HG03442 (cell line): ENCODE measurements around the gene NKX6-2.
"Not testable (repeated sequence)": the region's sequence is repeated elsewhere in the genome, so short reads cannot be mapped to it uniquely, and the experiment has no call there.

Experiments
- ATAC-seq: cut with Tn5 transposase; IDR thresholded peaks from one replicate; pipeline ENCODE4 v1.9.1; 2021; ENCODE audit warnings: mild to moderate bottlenecking, moderate library complexity; ENCODE audit not compliant: unreplicated experiment

NKX6-2 gene

DNA sequence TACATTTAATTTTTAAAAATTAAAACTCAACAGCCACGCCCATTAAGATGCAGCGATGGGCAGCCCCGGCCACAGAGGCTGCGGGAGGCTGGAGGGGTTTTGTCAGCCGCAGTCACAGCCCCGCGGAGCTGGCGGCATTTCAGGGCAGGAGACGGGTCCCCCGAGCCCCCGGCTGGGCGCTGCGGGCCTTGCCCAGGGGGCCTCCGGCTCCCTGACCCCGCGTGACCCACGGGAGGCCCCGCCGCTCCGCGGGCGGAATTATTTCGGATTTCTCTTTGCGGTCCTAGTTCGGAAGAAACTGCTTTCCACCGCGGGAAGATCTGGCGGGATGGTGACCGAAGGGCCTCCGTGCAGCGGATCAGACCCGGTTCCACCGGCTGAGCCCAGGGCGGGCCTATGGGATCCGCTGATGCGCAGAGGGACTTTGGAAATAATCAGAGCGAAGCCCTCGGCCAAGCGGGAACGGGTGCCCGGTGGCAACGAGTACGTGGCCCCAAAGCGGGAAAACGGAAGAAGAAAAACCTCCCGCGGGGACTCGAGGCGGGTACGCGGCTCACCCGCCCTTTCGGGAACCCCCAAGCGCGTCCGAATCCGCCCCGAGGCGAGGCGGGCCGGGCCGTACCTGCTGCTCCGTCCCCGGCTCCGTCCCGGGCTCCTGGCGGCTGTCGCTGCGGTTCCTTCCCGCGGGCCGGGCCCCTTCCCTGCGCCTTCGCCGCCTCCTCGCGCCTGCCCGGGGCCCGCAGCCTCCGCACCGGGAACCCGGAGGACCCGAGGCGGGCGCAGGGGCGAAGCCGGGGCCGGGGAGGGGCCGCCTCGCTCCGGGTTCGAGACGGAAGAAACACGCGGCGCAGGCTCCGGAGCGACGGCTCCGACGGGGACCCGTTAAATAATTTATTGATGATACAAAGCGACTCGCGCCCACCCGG lies 1.7 kb downstream of the NKX6-2 start:
- no peak for ATAC-seq

DNA sequence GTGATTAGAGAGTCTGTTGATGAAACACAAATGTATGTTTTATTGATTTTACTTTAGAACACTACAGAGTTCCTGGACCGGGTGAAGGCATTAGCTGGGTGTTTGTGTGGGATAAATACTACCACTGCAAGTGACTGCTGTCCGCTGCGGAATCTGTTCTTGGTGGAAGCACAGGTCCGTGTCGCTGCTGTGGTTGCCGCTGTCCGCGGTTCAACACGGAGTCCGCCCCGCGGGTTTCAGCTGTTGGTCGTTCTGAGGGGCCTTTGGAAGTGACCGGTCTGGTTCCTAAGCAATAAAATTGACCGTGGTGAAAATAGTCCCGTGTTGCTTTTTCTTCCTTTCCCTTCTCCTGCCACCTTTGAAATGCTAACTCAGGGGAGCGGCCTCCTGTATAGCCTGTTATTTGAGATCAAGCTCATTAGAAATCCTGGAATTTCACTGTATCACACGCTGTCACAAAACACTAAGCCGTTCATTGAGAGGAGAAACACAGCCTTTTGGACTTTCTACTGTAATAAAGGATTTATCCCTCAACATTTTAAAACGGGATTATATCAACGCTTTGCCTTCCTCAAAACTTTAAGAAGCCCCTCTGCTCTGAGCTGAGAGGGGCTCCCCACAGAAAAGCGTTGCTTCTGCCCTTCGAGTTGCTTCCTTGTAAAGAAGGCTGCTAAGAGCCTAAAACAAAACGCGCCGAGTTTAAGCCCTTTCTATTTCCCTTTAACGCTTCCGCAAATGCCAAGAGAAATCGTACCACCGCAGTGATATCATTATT lies 2.6 kb downstream of the NKX6-2 start:
- ATAC-seq, result no peak

DNA sequence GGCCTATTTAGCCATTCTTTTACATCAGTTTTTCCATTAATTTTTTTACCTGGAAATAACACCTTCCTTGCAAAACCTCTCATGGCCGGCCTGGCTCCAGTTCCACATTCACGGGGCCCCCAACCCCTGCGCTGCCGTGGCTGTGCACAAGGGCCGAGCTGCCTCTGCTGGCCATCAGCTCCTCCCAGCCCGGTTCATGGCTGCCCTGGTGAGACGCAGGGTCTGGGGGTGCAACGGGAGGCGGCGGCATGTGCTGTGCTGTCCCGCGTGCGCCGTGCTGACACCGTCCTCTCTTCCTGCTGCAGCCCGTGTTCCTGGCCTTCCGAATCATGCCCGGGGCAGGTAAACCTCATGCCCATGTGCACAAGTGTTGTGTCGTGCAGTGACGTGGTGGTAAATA lies 4.4 kb downstream of the NKX6-2 start:
- no peak for ATAC-seq

DNA sequence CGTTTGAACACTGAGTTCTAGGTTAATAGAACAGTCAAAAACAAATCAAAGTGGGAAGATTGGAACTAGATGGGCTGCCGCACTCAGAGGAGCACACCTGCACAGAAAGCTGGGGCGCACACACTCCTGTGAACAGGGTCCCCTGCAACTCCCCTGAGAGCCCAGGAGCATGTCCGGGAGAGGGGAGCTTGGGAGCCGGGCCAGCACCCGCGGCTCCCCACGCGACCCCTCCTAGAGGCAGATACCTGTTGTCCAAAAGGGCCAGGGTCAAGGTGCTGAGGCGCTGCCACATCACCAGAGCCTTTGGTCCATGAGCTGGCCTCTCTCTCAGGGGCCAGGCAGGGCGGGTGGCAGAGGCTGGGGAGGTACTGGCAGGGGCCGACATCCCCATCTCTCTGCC lies 5.6 kb downstream of the NKX6-2 start:
- ATAC-seq, result no peak

DNA sequence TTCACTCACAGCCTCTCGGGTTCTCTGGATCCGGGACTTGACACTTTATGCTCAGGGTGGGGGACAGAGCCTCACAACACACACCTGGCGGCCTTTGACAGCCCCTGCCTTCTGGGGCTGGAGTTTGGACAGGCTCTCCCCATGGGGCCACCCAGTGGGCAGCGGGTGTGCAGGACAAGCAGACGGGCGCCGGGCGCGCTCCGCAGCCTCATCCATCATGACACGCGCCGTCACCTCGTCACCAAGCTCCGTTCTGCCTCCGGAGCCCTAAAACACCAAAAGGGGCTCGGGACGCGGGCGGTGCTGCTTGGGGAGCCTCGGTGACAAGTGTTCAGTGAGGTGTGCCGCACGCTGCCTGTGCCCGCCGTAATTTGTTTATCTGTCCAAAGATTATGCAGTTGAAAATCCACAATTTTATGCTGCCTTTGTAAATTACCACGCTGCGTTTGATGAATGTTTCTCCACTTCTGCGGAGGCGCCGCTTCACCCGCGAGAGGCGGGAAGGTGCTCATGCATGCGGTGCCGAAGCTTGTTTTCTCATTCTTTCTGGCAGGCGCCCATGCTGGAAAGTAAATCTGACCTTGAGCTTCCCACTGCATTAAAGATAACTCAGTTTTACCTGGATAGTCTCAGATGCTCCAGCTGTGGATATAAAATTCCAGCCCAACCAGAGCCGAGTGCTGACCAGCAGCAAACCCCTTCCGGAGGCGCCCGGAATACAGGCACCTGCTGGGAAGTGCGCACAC lies 6.2 kb downstream of the NKX6-2 start:
- no peak for ATAC-seq

DNA sequence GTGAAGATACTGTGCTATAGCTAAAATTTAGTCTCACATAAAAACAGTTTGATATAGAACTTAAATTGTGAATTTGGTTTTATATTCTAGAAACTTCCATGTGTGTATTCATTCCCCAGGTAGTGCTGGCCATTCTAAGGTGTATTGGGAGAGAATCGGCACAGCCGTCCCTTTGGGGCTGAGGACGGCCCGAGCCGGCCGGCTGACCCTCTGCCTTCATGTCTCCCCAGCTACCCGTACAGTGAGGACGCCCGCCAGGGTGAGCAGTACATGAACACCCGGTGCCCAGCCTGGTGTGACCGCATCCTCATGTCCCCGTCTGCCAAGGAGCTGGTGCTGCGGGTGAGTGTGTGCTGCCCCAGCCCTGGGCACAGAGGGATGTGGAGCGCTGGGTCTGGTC lies 8.5 kb downstream of the NKX6-2 start:
- ATAC-seq, result no peak

DNA sequence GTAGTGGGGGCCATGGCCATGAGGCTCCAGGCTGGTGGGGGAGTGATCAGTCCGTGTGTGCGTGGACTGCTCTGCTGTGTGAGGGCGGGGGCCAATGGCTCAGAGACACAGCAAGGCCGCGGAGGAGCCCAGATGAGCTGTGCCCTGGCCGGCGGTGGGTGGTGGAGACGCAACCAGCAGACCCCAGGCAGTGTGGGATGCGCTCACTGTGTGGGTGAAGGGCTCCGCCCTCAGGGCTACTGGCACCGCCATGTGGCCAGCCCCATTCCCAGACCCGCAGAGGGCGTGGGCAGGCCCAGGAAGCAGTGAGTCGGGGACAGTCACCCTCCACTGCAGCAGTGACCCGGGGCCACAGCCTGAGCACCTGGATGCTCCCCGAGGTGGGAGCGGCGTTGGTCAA lies 9.1 kb downstream of the NKX6-2 start:
- no peak for ATAC-seq

DNA sequence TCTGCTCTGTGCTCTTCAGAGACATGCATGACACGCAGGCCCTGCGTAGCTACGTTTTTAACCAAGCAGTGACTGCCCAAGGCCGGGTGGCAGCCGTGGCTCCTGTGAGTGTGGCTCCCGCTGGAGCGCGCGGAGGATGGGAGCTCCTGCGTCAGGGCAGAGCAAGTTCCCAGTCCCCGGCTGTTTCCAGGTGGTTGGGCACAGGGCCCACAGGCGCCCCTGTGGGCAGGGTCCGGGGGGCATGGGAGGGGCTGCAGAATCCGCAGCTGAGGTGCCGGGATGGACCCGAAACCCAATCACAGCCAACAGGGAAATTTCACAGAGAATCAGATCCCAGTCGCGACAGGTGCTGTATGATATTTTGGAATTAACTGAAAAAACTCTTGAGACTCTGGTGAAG lies 9.8 kb downstream of the NKX6-2 start:
- no peak for ATAC-seq

DNA sequence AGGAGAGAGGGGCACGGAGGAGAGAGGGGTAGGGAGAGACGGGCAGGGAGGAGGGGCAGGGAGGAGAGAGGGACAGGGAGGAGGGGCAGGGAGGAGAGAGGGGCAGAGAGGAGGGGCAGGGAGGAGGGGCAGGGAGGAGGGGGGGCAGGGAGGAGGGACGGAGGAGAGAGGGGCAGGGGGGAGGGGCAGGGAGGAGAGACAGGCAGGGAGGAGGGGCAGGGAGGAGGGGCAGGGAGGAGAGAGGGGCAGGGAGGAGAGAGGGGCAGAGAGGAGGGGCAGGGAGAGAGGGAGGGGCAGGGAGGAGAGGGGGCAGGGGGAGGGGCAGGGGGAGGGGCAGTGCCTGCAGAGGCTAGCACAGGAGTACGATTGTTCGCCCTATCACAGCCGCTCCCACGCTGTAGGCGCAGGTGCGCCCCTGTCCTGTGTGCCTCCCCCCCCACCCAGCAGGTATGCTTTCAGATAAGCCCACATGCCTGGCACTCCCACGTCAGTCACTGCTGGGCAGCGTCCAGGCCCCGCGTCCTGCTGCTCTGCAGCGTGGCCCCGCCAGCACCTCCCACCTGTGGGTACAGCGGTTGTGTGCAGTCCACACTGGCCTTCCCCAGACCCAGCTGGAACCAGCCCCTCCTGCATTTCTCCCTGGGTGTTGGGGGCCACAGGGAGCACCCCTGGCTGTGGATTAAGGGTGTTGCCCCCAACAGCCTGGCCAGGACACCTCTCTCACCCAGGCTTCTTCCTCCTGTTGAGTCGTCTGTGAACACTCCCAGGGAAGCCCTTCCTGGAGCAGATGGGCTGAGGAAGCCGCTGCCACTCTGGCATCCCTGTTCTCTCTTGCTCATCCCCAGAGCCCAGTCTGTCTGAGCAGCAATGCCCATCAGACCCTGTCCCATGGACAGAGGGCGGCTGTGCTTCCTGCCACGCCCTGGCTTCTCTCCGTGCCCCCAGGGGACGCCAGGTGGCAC lies 10.8 kb downstream of the NKX6-2 start:
- ATAC-seq, result no peak

DNA sequence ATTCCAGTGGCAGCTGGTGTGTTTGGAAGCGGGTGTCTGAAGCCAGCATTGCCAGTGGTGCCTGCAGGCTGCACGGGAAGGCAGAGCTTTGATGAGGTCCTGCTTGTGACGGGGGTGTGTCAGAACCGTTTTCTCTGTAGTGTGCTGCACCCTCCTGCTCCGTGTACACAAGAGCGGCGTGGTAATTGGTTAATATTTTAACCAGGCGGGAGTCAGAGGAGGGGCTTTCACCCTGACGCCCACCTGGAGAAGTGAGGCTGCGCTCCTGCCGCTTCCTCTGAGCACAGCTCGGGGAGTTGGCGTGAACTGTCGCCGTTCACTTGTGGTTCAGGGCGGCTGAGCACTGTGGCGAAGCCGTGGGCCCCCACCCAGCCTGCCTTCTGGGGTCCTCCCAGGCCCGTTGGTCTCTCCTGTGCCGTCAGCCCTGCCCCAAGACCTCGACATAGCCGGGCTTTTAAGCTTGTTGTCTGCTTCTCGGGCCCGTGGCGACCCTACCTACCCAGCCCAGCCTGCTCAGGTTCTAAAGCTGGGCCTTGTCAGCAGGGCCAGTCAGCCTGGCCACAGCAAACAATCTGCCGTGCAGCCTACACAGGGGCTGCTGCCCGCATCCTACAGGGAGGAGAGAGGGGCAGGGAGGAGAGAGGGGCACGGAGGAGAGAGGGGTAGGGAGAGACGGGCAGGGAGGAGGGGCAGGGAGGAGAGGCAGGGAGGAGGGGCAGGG lies 11.6 kb downstream of the NKX6-2 start:
- ATAC-seq, result no peak

DNA sequence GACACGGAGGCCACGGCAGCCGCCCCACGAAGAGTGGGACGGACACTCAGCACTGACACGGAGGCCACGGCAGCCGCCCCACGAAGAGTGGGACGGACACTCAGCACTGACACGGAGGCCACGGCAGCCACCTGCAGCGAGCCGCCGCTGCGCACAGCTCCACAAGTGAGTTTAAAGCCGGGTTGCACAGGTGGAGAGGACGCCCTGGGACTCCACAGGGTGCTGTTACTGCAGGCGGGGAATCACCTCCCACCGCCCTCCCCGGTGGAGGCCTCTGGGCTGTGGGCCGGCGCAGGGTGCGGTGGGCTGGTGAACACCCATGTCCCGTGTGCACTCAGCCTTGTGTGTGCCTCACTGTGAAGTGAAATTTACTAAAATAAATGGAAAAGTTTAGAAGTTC lies 13.1 kb downstream of the NKX6-2 start:
- not testable (repeated sequence) for ATAC-seq

DNA sequence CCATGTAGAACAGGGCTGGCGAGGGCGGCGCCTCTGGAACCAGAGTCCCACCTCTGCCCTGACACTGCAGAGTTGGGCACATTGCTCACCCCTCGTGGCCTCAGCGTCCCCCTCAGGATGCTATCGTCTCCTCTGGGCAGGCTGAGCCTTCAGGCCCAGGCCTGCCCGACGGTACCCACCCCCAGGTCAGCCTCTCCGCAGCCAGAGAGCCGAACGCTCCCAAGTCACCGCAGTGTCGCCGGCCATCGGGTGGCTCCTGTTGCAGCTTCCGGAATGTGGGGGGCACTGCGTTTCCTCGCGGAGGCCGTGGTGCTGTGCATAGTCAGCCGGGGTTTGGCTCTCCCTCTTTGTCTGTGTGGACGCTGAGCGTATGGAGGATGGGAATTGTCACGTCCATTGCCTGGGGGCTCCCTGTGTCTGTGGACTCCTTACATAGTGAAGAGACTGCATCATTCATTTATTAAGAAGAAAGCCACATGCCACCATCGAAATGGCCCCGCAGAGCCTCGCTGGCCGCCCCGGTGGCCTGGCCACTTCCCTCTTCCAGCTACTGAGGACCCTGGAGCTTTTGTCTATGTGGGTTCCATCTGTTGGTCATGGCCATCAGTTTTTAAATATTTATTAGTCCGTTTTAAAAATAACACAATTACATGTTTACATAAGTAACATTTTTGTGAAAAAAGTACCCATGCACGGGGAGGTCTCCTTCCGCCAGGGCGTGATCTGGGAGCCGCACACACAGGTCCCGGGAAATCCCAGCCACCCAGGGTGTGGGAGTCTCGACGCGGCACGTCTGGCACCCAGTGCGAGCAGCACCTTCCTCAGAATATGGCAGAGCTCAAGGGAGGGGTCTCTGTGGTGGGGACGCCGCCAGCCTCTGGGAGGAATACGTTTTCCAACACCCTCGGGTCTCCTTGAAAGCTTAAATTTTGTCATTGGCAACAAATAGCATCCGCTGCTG lies 15.6 kb downstream of the NKX6-2 start:
- ATAC-seq, result no peak

DNA sequence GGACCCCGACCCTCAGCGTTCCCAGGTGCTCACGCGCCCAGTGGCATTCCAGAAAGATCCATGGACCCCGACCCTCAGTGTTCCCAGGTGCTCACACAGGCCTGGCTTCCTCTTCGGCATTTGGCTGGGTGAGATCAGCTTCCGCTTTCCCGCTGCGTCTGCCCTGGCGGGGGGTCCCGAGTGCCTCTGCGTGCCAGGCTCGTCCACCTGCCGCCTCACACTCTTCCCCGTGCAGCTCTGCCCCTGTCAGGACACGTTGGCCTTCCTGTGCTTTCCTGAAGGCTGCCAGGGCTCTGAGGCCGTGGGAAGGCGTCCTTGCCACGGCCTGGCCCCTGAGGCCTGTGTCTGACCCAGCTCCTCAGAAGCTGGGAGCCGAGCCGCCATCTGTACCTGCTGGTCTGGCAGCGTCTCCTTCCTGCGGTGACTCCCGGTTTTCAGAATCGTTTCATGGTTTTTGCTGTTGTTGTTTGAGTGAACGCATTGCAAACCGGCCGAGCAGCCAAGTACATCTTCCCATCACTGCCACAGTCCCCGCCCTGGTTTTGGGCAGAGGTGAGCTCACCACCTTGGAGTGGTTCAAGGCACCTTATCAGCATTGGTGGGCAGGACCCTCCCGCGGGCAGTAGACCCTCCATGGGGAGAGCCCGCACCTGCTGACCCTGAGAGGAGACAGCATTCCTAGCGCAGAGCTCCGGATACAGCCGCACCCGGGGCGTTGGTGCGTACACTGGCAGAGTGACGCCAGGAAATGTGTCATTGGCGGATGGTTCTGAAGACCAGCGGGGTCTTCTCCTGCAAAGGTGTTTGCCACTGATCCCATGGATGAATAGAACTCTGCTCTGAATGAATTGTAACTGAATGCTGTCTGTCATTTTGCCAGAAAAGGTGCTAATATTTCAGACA lies 17.4 kb downstream of the NKX6-2 start:
- no peak for ATAC-seq

DNA sequence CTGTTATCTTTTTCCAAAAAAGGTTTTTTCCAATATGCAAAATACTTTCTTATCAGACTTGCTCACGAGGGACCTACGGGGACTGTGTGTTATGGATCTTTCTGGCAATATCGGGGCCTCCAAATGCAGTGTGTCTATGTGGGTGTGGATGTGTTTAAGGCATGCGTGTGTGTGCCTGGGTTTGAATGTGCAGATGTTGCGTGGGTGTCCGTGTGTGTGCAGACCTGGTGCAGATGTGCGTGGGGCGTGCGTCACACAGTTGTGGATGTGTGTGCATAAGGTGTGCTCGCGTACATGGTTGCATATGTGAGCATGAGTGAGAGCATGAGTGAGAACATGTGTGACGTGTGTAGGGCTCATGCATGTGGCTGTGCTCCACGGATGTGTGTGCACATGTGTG lies 19.7 kb downstream of the NKX6-2 start:
- ATAC-seq, result no peak

DNA sequence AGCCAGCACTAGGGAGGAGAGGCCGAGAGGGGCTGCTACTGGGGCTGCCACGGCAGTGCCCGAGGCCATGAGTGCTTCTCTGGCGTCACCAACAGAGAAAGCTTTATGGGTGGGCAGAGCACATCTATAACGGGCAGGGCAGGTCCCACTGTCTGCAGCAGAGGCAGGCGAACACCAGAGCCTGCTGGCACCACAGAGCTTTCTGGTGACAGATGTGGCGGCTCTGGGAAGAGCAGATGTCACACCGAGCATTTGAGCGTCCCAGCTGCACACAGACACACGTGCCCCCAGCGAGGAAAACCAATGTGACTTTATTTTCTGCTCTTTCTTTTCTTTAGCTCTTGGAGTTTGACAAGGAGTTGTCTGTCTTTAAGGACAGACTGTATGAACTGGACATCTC lies 20.5 kb downstream of the NKX6-2 start:
- ATAC-seq, result no peak

DNA sequence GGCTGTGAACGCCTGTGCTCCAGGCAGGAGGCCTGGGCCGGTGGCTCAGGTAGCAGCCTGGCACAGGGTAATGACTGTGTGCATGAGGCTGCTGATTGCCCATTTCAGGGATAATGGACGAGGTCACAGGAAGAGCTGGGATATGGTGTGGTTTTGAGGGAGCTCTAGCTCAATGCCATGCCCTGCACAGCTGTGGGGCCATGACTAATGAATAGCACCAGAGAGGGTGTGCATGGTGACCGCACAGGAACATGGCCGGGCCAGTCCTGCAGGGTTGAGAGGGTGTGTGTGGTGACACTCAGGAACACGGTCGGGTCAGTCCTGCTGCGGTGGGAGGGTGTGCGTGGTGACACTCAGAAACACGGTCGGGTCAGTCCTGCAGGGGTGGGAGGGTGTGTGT lies 21.8 kb downstream of the NKX6-2 start:
- ATAC-seq, result no peak

DNA sequence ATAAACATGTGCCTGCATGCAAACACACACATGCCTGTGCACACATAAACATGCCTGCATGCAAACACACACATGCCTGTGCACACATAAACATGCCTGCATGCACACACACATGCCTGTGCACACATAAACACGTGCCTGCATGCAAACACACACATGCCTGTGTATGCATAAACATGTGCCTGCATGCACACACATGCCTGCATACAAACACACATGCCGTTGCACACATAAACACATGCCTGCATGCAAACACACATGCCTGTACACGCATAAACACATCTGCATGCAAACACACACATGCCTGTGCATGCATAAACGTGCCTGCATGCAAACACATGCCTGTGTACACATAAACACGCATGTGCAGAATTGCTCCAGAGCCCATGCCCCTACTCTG lies 22.4 kb downstream of the NKX6-2 start:
- no peak for ATAC-seq

DNA sequence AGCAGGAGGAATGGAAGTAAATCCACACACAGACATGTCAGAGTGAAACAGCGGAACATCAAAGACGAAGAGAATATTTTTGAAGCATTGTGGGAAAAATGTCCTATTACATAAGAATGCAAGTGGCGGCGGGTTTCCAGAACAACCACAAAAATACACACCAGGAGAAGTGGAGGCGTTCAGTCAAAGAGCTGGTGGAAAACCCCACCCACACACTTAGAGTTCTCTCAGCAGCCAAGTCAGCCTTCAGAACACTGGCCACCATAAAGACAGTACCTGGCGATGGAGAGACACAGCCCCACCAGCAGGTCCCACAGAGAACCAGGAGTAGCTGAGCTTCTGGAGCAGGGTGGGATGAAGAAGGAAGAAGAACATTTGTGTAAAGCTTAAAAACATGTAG lies 23.7 kb downstream of the NKX6-2 start:
- ATAC-seq, result no peak
